HL-60 (cell line): ENCODE data around the gene ABCG8.

Experiments used
- CTCF ChIP-seq: IDR thresholded peaks from one replicate; pipeline ENCODE4 v1.5.1; 2011; ENCODE audit warnings: low read length, control low read depth, inconsistent platforms; ENCODE audit not compliant: insufficient read depth
- GABPA ChIP-seq: IDR thresholded peaks from 2 replicates; pipeline ENCODE4 v1.6.1; 2012; ENCODE audit warnings: low read depth
- POLR2AphosphoS5 ChIP-seq: IDR thresholded peaks from 2 replicates; pipeline ENCODE4 v1.6.1; 2012; ENCODE audit warnings: low read depth
- REST ChIP-seq: IDR thresholded peaks from 2 replicates; pipeline ENCODE4 v1.6.1; 2012; ENCODE audit warnings: low read depth; ENCODE audit not compliant: insufficient replicate concordance
- SPI1 ChIP-seq: IDR thresholded peaks from 2 replicates; pipeline ENCODE4 v1.6.1; 2012; ENCODE audit warnings: low read depth, mild to moderate bottlenecking, borderline replicate concordance

GRCh38 chr2:43852196-43852730 lies 13.5 kb downstream of the ABCG8 start:
- TF ChIP-seq CTCF: no peak
- no peak for TF ChIP-seq REST
- TF ChIP-seq POLR2AphosphoS5: no peak
- no peak for TF ChIP-seq SPI1
- TF ChIP-seq GABPA: no peak
